GM21619 (cell line): ENCODE data around the gene VPS72.
"Not testable (repeated sequence)": the region's sequence is repeated elsewhere in the genome, so short reads cannot be mapped to it uniquely, and the experiment has no call there.

Experiments
- ATAC-seq: cut with Tn5 transposase; IDR thresholded peaks from one replicate; pipeline ENCODE4 v1.9.1; 2021; ENCODE audit not compliant: unreplicated experiment

The VPS72 gene

DNA sequence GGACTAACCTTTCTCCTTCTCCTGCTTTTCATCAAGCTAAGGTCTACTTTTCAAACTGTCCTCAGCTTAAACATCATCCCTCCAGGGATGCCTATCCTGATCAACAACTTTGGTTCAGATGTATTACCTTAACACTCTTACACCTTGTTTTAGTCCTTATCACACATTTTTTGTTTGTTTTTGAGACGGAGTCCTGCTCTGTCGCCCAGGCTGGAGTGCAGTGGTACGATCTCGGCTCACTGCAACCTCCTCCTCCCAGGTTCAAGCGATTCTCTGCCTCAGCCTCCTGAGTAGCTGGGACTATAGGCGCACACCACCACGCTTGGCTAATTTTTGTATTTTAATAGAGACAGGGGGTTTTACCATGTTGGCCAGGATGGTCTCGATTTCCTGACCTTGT, 1.3 kb downstream of the VPS72 start:
- ATAC-seq: not testable (repeated sequence)

DNA sequence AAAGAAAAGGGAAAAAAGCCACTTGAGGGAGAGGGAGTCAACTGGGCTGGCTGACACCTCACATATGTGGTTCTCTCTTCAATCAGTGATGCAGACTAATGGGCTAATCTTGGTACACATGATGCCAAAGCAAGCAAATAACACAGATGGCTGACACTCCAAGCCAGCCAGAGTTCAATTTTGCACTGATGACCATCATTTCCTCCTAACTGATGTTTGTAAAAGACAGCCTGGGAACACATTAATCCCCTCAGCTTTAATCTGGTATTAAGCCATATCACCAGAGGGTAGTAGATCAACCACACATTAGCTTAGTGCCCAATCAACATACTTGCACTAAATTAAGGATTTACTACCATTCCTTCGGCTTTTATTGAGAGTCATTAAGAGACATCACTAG, 2.8 kb downstream of the VPS72 start:
- ATAC-seq: no peak

DNA sequence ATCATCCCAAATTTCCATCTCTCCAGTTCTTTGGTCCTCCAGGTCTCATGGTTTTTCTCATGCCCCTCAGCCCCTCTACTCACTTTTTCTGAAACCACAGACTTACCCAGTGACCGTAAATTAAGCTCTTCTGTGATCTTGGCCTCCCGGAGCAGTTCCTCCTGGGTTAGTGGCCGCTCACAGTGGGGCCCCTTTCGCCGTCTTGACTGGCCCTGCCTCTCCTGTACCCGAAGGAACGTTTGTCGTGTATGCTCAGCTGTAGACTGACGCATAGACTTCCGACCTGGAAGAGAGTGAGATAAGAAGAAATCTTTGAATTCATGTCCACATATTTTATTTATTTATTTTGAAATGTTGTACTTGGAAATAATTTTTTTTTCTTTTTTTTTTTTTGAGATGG, 5.8 kb downstream of the VPS72 start:
- no peak for ATAC-seq

DNA sequence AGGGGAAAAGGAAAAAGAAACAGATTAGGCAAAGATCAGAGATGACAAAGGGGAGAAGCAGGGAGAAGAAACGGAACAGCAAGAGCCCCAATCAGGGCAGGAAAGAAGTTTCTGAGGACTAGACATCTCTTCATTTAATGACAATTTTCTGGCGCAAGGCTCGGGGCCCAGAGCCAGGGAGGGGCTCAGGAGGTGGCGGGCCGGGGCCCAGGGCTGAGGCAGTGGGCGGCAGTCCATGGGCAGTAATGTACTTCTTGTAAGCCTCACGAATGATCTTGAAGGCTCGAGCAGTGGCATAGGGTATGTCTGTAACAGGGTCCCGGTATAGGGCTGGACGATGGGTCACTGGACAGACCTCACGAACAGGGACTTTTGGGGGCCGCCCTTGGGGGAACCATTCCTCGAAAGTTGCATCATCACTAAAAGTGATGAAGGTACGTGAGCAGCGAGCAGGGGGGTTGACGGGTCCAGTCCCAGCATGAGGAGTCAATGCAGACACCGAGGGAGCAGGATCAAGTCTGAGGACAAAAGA, 13.4 kb downstream of the VPS72 start:
- no peak for ATAC-seq

DNA sequence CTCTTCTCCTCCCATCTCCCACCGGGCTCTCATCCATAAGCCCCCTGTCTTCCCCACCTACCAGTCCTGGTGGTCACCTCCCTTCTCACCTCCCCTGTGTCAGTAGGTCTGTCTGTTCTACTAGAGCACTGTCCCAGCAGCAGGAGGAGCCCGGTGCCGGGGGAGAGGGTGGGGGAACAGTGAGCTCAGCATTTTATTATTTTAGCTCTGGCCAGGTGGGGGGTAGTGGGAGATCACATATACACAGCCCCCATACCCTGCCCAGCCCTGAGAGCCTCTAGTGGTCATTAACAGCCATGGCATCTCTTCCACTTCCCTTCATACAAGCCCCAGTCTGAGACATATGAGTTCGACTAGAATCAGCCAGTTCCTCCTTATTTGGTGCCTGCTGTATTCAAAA, 14.1 kb downstream of the VPS72 start, which contains the start of gene TMOD4:
TSS of gene TMOD4 (minus strand) at position 119 of the 400 bp plus-strand sequence. CDS start 1,106 bp downstream, outside the sequence.
- ATAC-seq: no peak

DNA sequence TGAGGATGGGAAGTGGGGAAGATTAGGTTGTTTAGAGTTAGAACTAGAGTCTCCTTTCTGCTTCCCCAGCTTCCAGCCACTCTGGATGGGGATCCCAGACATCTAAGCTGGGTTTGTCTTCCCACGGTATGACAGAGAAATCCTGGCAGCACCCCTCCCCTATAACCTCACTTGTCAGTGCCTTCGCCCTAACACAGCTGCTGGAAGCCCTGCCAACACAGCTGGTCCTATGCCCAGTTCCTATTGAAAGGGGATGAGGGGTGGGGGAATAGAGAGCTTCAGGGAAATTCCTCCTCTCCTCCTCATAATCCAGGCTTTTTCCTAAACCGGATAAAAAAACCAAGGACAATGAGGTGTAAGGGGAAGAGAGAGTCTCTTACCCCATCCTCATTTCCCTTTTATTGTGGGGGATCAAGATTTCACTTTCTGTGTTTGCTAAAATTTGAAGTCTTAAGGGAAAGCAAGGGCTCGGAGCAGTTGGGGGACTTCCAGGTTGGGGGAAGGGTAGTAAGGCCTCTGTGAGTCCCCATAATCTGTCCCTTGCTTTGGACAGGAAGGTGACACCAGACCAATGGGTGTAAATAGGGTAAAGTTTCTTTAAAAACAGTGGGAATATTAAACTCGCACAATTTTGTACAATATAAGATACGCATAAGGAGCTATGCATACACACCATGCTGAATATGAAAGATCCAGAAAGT, 14.8 kb downstream of the VPS72 start:
- no peak for ATAC-seq

DNA sequence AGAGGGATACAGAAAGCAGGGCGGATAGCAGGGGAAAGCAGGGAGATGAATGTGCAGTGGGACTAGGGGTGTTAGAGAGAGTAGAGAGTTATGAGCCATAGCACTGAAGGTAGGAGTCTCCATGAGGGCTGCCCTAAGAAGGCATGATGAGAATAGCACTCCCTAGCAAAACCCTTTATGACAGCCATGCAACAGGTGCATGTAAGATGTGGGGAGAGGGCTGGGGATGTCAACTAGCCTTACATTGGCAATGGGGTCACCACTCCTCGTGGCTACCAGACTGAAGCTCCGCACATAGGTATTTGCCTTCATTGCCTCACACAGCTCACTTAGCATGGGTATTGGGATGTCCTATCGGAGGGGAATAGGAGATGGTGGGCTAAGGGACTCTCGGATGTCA, 18.8 kb downstream of the VPS72 start:
- ATAC-seq: no peak

DNA sequence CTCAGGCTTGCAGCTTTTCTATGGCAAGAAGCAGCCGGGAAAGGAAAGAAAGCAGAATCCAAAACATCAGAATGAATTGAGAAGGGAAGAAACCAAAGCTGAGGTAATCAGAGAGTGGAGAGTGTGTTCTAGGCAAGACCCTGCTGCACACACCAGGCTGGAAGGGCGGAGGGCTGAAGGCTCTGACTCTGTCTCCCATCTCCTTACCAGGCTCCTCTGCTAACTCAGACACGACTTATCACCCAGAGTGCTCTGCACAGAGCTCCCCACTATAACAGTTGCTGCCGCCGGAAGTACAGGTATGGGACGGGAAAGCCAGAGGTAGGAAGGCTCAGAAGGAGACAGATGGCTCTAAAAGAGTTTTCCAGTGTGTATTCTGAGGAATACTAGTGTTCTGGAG, 22.9 kb downstream of the VPS72 start:
- ATAC-seq: no peak

DNA sequence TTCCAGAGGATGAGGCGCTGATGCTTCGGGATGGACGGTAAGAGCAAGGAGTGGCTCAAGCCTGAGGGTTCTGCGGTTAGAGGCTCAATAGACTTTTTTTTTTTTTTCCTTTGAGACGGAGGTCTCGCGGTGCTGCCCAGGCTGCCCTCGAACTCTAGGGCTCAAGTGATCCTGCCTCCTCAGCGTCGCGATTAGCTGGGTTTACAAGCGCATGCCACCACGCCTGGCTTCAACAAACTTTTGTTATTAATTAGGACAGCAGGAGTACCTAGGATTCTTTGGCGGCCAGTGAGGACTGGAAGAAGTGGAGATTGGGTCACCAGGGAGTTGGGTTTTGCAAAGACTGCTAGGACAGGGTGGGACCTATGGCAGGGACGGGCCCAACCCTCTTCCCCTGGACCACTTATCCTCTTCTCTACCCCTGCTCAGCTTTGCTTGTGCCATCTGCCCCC, 23.5 kb downstream of the VPS72 start:
- ATAC-seq: no peak

DNA sequence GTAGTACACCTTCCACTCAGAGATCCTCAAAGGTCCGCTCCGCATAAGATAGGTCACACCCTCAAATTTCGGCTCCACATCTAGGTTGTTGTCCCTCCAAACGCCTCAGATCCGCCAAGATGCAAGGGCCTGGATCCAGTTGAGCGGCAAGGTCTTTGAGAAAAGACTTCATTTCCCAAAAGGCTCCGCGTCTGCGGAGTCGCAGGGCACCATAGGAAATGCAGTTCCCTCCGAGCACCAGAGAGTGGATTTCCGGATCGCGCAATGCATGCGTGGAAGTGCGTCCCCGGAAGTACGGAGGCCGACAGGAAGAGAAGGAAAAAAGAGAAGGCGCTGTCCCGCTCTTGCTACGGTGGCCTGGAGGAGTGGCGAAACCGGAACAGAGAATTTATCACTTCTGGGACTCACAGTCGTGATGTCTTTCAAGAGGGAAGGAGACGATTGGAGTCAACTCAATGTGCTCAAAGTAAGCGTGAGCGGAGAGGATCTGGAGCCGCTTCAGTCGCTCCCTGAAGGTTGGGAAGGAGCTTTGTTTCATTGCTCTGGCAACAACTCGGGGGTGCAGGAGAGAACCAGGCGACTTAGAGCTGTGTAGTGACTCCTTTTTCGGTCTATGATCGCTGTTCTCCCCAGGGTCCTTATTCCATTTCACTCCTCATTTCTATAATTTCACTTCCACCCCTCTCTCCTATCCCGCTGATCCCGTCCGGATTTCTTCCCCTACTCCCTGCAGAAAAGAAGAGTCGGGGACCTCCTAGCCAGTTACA, 24.1 kb downstream of the VPS72 start, which contains the start of the genes LYSMD1 and SCNM1:
TSS of gene LYSMD1 (minus strand) at position 165 of the 767 bp plus-strand sequence. CDS start 644 bp downstream, outside the sequence.
TSS of gene SCNM1 (plus strand) at position 407 of the 767 bp plus-strand sequence. CDS start at position 416, 9 bp downstream.
- peak; percentile 87 for ATAC-seq

DNA sequence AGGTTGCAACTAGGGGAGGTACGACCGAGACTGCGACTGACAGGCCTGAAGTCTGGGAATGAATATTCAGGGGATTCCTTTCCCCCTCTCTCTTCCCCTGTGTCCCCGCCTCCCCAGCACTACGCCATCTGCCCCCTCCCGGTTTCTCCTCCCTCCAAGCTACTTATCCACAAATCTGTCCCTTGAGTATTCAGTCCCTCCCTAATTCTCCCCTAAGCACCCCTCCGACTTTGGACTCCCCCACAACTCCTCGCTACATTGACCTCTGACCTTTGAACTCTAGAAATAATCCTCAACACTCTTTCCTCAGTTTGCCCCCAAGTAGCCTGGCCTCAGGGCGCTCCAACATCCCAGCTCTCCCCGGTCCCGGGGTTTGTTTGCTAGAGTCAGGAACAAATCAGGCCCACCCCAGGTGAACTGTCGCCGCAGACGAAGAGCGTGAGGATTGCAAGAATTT, 24.7 kb downstream of the VPS72 start:
- peak; percentile 15 for ATAC-seq

DNA sequence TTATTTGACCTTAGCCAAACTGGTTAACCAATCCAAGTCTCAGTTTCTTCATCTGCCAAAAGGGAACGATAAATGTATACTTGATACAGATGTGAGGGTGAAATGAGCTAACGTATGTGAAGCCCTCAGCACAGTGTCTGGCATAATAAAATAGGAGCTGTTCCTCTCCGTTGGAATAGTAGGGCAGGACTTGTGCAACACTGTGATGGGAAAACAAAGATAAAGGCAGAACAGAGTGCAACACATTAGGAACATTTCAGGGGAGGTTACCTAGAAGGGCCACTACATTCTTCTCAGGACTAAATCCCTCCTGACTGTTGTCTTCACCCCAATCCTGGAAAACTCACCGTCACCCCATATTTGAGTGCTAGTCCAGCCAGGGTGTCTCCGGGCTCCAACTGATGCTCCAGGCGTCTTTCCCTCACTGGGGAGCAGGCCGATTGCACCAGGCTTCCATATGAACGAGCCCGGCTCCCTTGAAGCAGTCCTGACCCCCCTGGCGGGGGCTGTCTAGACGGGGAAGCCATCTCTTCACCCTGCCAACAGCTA, 25.2 kb downstream of the VPS72 start:
- no peak for ATAC-seq

DNA sequence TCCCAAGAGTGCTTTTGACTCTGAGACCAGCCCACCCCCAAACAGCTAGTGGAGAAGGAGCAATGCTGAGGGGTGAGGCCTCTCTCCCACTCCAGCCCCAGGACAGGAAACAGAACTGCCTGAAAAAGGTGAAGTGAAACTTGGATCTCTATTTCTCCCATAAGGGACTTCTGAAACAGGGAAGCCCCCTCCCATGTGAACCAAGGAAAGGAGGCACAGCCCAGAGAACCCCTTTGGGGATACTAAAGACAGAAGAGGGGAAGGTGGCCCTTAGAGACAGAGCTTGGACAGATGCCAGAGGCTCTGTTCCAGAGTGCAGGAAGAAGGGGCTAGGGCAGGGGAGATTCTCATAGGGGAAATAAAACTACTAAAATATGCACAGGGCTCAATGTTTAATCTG, 30.6 kb downstream of the VPS72 start:
- no peak for ATAC-seq

DNA sequence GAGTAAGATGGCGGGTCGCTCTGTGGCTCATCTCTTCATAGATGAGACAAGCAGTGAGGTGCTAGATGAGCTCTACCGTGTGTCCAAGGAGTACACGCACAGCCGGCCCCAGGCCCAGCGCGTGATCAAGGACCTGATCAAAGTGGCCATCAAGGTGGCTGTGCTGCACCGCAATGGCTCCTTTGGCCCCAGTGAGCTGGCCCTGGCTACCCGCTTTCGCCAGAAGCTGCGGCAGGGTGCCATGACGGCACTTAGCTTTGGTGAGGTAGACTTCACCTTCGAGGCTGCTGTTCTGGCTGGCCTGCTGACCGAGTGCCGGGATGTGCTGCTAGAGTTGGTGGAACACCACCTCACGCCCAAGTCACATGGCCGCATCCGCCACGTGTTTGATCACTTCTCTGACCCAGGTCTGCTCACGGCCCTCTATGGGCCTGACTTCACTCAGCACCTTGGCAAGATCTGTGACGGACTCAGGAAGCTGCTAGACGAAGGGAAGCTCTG, 31.2 kb downstream of the VPS72 start:
- ATAC-seq: no peak

DNA sequence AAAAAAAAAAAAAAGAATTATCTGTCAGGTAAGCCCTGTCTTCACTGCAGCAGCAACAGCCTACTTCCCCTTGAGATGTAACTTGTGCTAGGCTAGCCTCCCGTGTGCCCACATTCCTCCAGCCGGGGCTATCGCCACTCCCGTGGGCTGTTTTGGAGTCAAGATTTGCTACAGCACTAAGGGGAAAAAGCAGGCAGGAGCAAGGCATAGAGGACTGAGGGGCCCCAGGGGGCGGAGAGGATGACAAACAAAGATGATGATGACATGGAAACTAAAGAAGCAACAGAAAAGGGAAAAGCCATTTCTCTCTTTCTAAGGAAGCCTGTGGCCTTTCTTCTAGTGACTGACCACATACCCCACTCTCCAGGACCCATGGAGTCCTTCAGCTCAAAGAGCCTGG, 31.7 kb downstream of the VPS72 start:
- no peak for ATAC-seq

DNA sequence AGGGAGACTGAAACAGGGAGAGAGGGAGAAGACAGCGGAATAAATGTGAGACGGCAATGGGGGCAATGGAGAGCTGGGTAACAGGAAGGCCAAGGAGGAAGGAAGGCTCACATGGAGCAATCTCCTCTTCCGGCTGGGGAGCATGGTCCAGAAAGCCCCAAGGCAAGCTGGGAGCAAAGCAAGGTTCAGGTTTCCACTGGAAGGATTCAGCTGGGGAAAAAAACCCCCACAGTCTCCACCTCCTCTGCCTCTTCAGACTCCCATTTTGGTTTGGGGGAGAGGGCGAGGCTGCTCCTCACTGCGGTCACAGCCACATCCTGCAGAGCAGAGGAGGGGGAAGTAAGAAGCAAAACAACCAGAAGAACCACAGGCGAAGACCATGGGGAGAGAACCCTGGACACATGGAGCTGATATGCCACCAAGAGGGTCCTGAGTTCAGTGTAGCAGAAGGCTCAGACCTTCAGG, 32.9 kb downstream of the VPS72 start:
- ATAC-seq: no peak

DNA sequence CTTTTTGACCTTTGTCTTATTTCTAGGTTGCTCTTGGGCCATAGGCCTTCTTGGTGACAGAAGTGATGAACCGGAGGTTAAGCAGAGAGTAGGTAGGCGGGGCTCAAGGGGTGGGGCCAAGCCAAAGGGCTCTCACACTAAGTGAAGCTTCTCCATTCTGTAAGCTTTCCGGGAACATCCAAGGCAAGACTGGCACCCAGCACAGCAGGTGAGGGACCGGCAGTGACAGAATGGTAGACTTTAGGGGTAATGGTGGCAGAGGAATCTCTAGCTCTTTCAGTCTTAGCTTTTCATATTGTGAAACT, 33.5 kb downstream of the VPS72 start, which contains the start of gene TNFAIP8L2:
TSS of gene TNFAIP8L2 (plus strand) at position 135 of the 305 bp plus-strand sequence. CDS start 2,049 bp downstream, outside the sequence.
- peak; percentile 66 for ATAC-seq

DNA sequence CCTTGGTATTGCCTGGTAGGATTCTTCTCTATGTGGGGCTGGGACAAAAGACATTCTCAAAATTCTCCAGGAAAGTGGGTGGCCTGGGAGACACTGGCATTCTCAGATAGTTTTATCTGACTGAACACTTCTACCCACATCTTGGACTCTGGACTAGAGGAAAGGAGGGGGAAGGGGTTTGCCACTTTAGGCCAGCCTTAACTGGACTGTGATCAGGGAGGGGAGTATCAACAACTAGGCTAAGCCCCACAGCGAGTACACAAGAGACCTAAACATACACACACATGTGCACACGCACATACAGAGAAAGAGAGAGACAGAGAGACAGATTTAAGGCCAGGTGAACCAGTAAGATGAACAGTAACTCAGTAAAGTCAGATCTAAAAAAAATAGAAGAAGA, 42.3 kb downstream of the VPS72 start:
- ATAC-seq: no peak

DNA sequence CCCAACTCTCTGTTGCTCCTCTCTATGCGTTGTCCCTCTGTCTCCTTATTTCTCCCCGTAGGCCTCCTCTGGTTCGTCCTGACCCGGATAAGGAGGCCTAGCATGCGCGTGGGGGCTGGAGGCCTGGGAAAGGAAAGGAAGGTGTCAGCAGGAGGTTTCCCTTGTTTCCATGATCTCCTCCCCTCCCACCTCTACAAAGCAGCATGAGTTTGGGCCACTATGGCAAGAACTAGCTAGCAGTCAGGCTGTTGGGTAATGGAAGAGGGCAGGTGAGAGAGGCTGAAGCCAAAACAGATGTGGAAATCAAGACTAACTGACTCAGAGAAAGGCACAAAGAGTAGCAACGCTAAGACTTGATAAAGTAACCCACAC, 42.9 kb downstream of the VPS72 start:
- ATAC-seq: no peak

DNA sequence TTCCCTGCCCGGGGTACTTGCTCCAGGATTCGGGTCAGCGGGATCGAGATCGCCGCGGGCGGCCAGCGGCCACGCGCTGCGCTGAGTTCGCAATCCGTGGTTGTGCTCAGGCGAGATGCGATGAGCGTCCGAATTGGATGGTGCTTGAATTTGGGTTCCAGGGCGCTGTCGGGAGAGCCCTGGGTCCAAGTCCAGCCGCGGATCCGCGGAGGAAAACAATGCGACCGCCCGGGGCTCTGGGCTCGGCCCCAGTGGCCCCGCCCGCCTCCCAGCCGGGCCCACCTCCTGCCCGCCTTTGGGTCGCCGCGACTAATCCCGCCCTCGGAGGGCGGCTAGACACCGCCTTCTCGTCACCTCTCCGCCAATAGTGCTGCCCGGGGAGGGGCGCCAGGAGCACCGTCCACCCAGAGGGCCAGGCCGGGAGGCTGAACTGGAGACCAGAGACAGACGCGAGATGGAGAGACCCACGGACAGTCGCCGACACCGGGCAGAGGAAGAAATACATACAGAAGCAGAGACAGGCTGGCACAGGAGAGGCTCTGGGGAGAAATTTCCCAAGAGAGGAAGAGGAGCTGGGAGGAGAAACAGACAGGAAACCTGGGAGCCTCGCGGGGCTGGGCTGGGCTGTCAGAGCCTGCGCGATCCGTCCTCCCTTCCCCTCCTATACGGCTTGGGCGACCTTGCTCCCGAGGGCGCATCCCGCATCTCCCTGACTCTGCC, 43.4 kb downstream of the VPS72 start, which contains the start of gene SEMA6C:
TSS of gene SEMA6C (minus strand) at position 220 of the 720 bp plus-strand sequence. CDS start 4,010 bp downstream, outside the sequence.
- ATAC-seq: peak; percentile 96
